Skin epidermis (tissue), 12 donors: ENCODE results near the gene ARL8A.
A peak's percentile ranks its signal among the peaks of the same experiment; 100 is the strongest.
"Not testable (repeated sequence)": the region's sequence is repeated elsewhere in the genome, so short reads cannot be mapped to it uniquely, and the experiment has no call there.

Source experiments
- H3K27ac ChIP-seq, 21 experiments: fragments of 200-600 bp; sonication (generic) in 11 of 21; one replicate each; pipeline ENCODE4 v1.5.0; 2020; ENCODE audit warnings: mild to moderate bottlenecking in 3 of 21, inconsistent platforms in 2 of 21, moderate library complexity in 2 of 21
- H3K4me3 ChIP-seq, 7 experiments: fragments of 200-600 bp; sonication (generic) in 2 of 7; one replicate each; pipeline ENCODE4 v1.5.0; 2020; ENCODE audit warnings: inconsistent platforms in 2 of 7, mild to moderate bottlenecking in 2 of 7, moderate library complexity in 1 of 7

ARL8A gene

GRCh38 chr1:202124142-202124541 is 20.4 kb downstream of the ARL8A start:
- no peak overlapping the region for H3K27ac ChIP-seq
- no peak overlapping the region for H3K4me3 ChIP-seq

GRCh38 chr1:202123336-202123813 is 21.2 kb downstream of the ARL8A start:
- H3K27ac ChIP-seq = no peak overlapping the region

GRCh38 chr1:202122639-202123335 is 21.8 kb downstream of the ARL8A start, which contains the start of gene GPR37L1:
TSS of gene GPR37L1 (plus strand) at chr1:202122917. CDS start at chr1:202122964, 47 bp downstream.
- Histone ChIP-seq H3K27ac (no peak within 1 kb of the TSS), H3K4me3 (no peak within 1 kb of the TSS)

More at GRCh38 chr1:202123336-202123813, 21.2 kb downstream of the ARL8A start:
- no peak overlapping the region for H3K4me3 ChIP-seq

- H3K4me3 ChIP-seq = no peak overlapping the region
- H3K27ac ChIP-seq = no peak overlapping the region
Observed at GRCh38 chr1:202121006-202121405, 23.5 kb downstream of the ARL8A start.

- H3K27ac ChIP-seq = no peak overlapping the region
- no peak overlapping the region for H3K4me3 ChIP-seq
Observed at GRCh38 chr1:202117898-202118371, 26.6 kb downstream of the ARL8A start.

- Histone ChIP-seq H3K27ac (no peak overlapping the region), H3K4me3 (no peak overlapping the region)
Observed at GRCh38 chr1:202116287-202116686, 28.2 kb downstream of the ARL8A start.

GRCh38 chr1:202113690-202114300 is 30.7 kb downstream of the ARL8A start:
- H3K27ac ChIP-seq = peak overlapping the region in 2 of 21 experiments; percentile 53 to 73

GRCh38 chr1:202112859-202113689 is 31.5 kb downstream of the ARL8A start:
- Histone ChIP-seq H3K27ac (peak overlapping the region in 7 of 21 experiments; percentile 13 to 73 (median 35)), H3K4me3 (no peak overlapping the region)

More at GRCh38 chr1:202113690-202114300, 30.7 kb downstream of the ARL8A start:
- H3K4me3 ChIP-seq = no peak overlapping the region

GRCh38 chr1:202111589-202111988 is 32.9 kb downstream of the ARL8A start:
- not testable (repeated sequence) for H3K27ac ChIP-seq, H3K4me3 ChIP-seq

- Histone ChIP-seq H3K27ac (no peak overlapping the region), H3K4me3 (no peak overlapping the region)
Observed at GRCh38 chr1:202110977-202111376, 33.6 kb downstream of the ARL8A start.

- H3K4me3 ChIP-seq = no peak overlapping the region
- peak overlapping the region in 8 of 21 experiments; percentile 1 to 72 (median 54) for H3K27ac ChIP-seq
Observed at GRCh38 chr1:202107801-202108731, 36.5 kb downstream of the ARL8A start.

- Histone ChIP-seq H3K27ac (peak overlapping the region in 9 of 21 experiments; percentile 1 to 72 (median 48)), H3K4me3 (no peak overlapping the region)
Observed at GRCh38 chr1:202107321-202107761, 37.2 kb downstream of the ARL8A start.

- H3K27ac ChIP-seq = peak overlapping the region in 8 of 21 experiments; percentile 1 to 72 (median 48)
- H3K4me3 ChIP-seq = no peak overlapping the region
Observed at GRCh38 chr1:202106340-202107254, 37.9 kb downstream of the ARL8A start.

- Histone ChIP-seq H3K4me3 (no peak overlapping the region), H3K27ac (peak overlapping the region in 4 of 21 experiments; percentile 7 to 72 (median 50))
Observed at GRCh38 chr1:202105571-202106339, 38.8 kb downstream of the ARL8A start.

- H3K27ac ChIP-seq = no peak overlapping the region
- no peak overlapping the region for H3K4me3 ChIP-seq
Observed at GRCh38 chr1:202104073-202104472, 40.5 kb downstream of the ARL8A start.

- H3K27ac ChIP-seq = peak overlapping the region in 2 of 21 experiments; percentile 58 to 61
- H3K4me3 ChIP-seq = no peak overlapping the region
Observed at GRCh38 chr1:202101184-202101583, 43.4 kb downstream of the ARL8A start.

- Histone ChIP-seq H3K4me3 (no peak overlapping the region), H3K27ac (no peak overlapping the region)
Observed at GRCh38 chr1:202093858-202094257, 50.7 kb downstream of the ARL8A start.
